Thymus (tissue), 11 donors: ENCODE data around the gene CD53. TPM values are rescaled to one million over a fixed set of nuclear protein-coding genes. Genes with fewer than 3 reads are reported as not detected.
"Not testable (repeated sequence)": the region's sequence is repeated elsewhere in the genome, so short reads cannot be mapped to it uniquely, and the experiment has no call there.

Experiments used
- DNase-seq, 9 donors: peaks; one replicate each; pipeline ENCODE4 v3.0.0-alpha.2; 2013; ENCODE audit warnings: low spot score in 9 of 9, low read depth in 6 of 9, missing footprints in 1 of 9
- H3K27ac ChIP-seq, 2 donors: one replicate each; pipeline ENCODE4 v1.5.1; 2013; ENCODE audit warnings: control low read depth in 1 of 2, low read depth in 1 of 2, low read length in 1 of 2, mild to moderate bottlenecking in 1 of 2, moderate library complexity in 1 of 2
- H3K27me3 ChIP-seq, 2 donors: one replicate each; pipeline ENCODE4 v1.5.1; 2013; ENCODE audit warnings: low read length in 1 of 2; ENCODE audit not compliant: control insufficient read depth in 2 of 2, insufficient read depth in 1 of 2
- H3K36me3 ChIP-seq, 2 donors: one replicate each; pipeline ENCODE4 v1.5.1; 2013; ENCODE audit warnings: low read length in 1 of 2, mild to moderate bottlenecking in 1 of 2, moderate library complexity in 1 of 2; ENCODE audit not compliant: control insufficient read depth in 2 of 2, insufficient read depth in 2 of 2
- H3K4me1 ChIP-seq, 2 donors: one replicate each; pipeline ENCODE4 v1.5.1; 2013; ENCODE audit warnings: low read length in 2 of 2; ENCODE audit not compliant: control insufficient read depth in 2 of 2, insufficient read depth in 2 of 2
- H3K4me3 ChIP-seq, 2 donors: one replicate each; pipeline ENCODE4 v1.5.1; 2013; ENCODE audit warnings: low read length in 2 of 2, control low read depth in 1 of 2, mild to moderate bottlenecking in 1 of 2
- H3K9me3 ChIP-seq, 2 donors: one replicate each; pipeline ENCODE4 v1.5.1; 2013; ENCODE audit warnings: low read length in 1 of 2, mild to moderate bottlenecking in 1 of 2; ENCODE audit not compliant: control insufficient read depth in 2 of 2, insufficient read depth in 1 of 2
- WGBS: extraction: QIAGEN DNeasy Blood & Tissue Kit; methylation state at CpG from one replicate; pipeline ENCODE4 v1.1.7; 2013; 5-methylcytosine and 5-hydroxymethylcytosine counted together
- polyA plus RNA-seq: library from polyadenylated mRNA; stranded (reverse); fragments of 200-250 nt; gene quantifications from one replicate; pipeline ENCODE4 v1.2.3, GENCODE V29; 2013
- total RNA-seq: library from RNA; stranded (reverse); fragments of 120-200 nt; gene quantifications from one replicate; pipeline ENCODE4 v1.2.4, GENCODE V29; 2013
- donor health status: healthy.

The CD53 gene
- total and polyA plus RNA-seq, 2 donors = 166 to 262 TPM

DNA sequence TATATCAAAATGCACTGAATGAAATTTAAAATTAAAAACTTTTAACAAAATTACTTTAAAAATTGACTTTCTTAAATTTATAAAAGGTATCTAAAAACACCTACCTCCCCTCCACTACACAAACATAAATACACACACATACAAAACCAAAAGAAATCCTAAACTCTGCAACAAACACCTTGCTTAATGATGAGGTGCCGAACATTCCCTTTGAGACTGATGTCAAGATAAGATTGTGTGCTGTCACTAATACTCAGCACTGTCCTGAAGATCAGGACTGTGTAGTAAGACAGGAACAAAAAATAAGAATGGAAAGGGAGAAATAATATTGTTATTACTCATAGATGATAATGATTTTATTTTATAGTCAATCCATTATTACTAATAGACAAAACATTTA, 45.1 kb downstream of the CD53 start:
- H3K4me3 ChIP-seq = no peak overlapping the region
- no peak overlapping the region for H3K27ac ChIP-seq
- no peaks in the 10 kb centered on the region for H3K27me3 ChIP-seq
- DNase-seq = no peak
- WGBS = 94% methylated on average over 1 of the region's 1 CpG
- no peaks in the 10 kb centered on the region for H3K36me3 ChIP-seq
- H3K4me1 ChIP-seq = peaks cover 0 to 2% of the 10 kb centered on the region in 2 donors
- H3K9me3 ChIP-seq = no peaks in the 10 kb centered on the region

GRCh38 chr1:110921953-110922352, 49.0 kb downstream of the CD53 start:
- Histone ChIP-seq H3K27ac (no peak overlapping the region), H3K9me3 (no peaks in the 10 kb centered on the region), H3K4me3 (no peak overlapping the region), H3K27me3 (no peaks in the 10 kb centered on the region), H3K4me1 (peaks cover 0 to under 1% of the 10 kb centered on the region in 2 donors), H3K36me3 (no peaks in the 10 kb centered on the region)
- 99% methylated on average over 1 of the region's 1 CpG for WGBS
- no peak for DNase-seq

DNA sequence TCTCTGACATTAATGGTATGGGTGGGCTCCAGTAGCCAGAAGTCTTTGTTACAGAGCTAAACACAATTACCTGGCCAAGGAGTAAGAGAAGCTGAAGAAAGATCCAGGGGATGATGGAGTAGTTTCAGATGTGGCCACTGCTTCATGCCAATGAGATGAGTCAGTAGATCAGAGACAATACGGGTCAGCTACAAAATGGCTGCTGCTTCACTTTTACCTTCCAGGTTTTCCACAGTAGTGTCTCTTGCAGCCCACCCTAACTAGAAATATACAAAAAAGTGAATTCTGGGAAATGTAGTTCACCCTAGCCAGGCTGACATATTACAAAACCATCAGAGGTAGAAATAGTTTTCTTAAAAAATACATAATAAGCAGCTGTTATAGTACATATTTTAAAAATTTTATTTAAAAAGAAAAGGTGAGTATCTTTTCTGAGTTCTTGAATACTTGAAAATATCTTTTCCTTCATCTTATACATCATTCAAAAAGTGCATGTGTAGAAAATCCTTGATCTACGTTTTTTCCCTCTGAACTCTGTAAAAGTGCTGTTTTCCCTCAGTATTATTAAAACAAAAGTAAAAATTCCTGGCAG, 54.6 kb downstream of the CD53 start:
- WGBS = 96% methylated on average over 2 of the region's 2 CpGs
- Histone ChIP-seq H3K4me1 (no peaks in the 10 kb centered on the region), H3K9me3 (no peaks in the 10 kb centered on the region), H3K4me3 (no peak overlapping the region), H3K36me3 (no peaks in the 10 kb centered on the region), H3K27me3 (no peaks in the 10 kb centered on the region), H3K27ac (no peak overlapping the region)
- no peak for DNase-seq

GRCh38 chr1:110928191-110928590, 55.2 kb downstream of the CD53 start:
- DNase-seq = no peak
- no peaks in the 10 kb centered on the region for H3K9me3 ChIP-seq
- 89% methylated on average over 1 of the region's 1 CpG for WGBS
- H3K4me3 ChIP-seq = no peak overlapping the region
- no peak overlapping the region for H3K27ac ChIP-seq
- no peaks in the 10 kb centered on the region for H3K36me3 ChIP-seq
- no peaks in the 10 kb centered on the region for H3K27me3 ChIP-seq
- H3K4me1 ChIP-seq = no peaks in the 10 kb centered on the region

GRCh38 chr1:110928904-110929303, 56.0 kb downstream of the CD53 start:
- Histone ChIP-seq H3K4me1 (no peaks in the 10 kb centered on the region), H3K27ac (no peak overlapping the region), H3K9me3 (no peaks in the 10 kb centered on the region), H3K4me3 (no peak overlapping the region), H3K27me3 (no peaks in the 10 kb centered on the region), H3K36me3 (no peaks in the 10 kb centered on the region)
- 90% methylated on average over 2 of the region's 2 CpGs for WGBS
- DNase-seq = no peak

GRCh38 chr1:110931097-110931496, 58.1 kb downstream of the CD53 start:
- WGBS = over 99% methylated on average over 3 of the region's 3 CpGs
- not testable (repeated sequence) for H3K27me3 ChIP-seq, H3K9me3 ChIP-seq, H3K27ac ChIP-seq, H3K36me3 ChIP-seq, H3K4me1 ChIP-seq, H3K4me3 ChIP-seq, DNase-seq

GRCh38 chr1:110936567-110936966, 63.6 kb downstream of the CD53 start:
- H3K9me3 ChIP-seq = no peaks in the 10 kb centered on the region
- 97% methylated on average over 1 of the region's 1 CpG for WGBS

DNA sequence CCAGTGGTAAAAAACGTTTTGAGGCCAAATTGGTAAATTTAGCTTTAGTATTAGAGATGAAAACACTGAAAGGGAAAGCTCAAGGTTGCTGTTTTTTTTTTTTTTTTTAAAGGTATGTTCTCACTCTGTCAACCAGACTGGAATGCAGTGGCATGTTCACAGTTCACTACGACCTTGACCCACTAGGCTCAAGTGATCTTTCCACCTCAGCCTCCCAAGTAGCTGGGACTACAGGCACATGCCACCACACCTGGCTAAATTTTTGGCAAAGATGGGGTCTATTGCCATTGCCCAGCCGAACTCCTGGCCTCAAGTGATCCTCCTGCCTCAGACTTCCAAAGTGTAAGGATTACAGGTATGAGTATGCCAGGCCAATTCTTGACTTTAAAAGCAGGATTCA, 71.9 kb downstream of the CD53 start:
- DNase-seq = no peak
- 77% methylated on average over 3 of the region's 3 CpGs for WGBS
- Histone ChIP-seq H3K27ac (no peak overlapping the region), H3K4me1 (no peaks in the 10 kb centered on the region), H3K9me3 (no peaks in the 10 kb centered on the region), H3K27me3 (no peaks in the 10 kb centered on the region), H3K36me3 (peaks cover 6 to 9% of the 10 kb centered on the region in 2 donors), H3K4me3 (no peak overlapping the region)

More at GRCh38 chr1:110936567-110936966, 63.6 kb downstream of the CD53 start:
- Histone ChIP-seq H3K27ac (no peak overlapping the region), H3K36me3 (no peaks in the 10 kb centered on the region), H3K4me1 (no peaks in the 10 kb centered on the region), H3K27me3 (no peaks in the 10 kb centered on the region), H3K4me3 (no peak overlapping the region)
- no peak for DNase-seq

- peaks cover 6 to 12% of the 10 kb centered on the region in 2 donors for H3K36me3 ChIP-seq
- no peak overlapping the region for H3K27ac ChIP-seq
- WGBS = 98% methylated on average over 2 of the region's 2 CpGs
- no peak overlapping the region for H3K4me3 ChIP-seq
- no peak for DNase-seq
- H3K4me1 ChIP-seq = no peaks in the 10 kb centered on the region
- no peaks in the 10 kb centered on the region for H3K9me3 ChIP-seq
- H3K27me3 ChIP-seq = no peaks in the 10 kb centered on the region
Measured at GRCh38 chr1:110945626-110946025, 72.7 kb downstream of the CD53 start.
